MM.1S (cell line): ENCODE measurements around the gene COG8.

Source experiments
- DNase-seq: peaks from one replicate; pipeline ENCODE4 v3.0.0-alpha.2; 2015
- H2AFZ ChIP-seq: fragments of 300-600 bp; sonication (generic); 2 replicates; pipeline ENCODE4 v1.6.0; 2016; ENCODE audit warnings: antibody characterized with exemption, low read length
- H3F3A ChIP-seq: fragments of 300-600 bp; sonication (generic); 2 replicates; pipeline ENCODE4 v1.6.1; 2016; ENCODE audit warnings: mild to moderate bottlenecking, antibody characterized with exemption, low read length, moderate library complexity, mixed read lengths; ENCODE audit not compliant: insufficient read depth
- H3K27ac ChIP-seq: fragments of 300-600 bp; sonication (generic); 2 replicates; pipeline ENCODE4 v1.5.1; 2016; ENCODE audit warnings: mild to moderate bottlenecking, low read length
- H3K27me3 ChIP-seq: fragments of 300-600 bp; sonication (generic); replicated peaks from 2 replicates; pipeline ENCODE4 v1.6.0; 2016; ENCODE audit warnings: low read length; ENCODE audit not compliant: insufficient read depth
- H3K36me3 ChIP-seq: fragments of 300-600 bp; sonication (generic); replicated peaks from 2 replicates; pipeline ENCODE4 v1.6.1; 2016; ENCODE audit warnings: mild to moderate bottlenecking, low read length, mixed read lengths; ENCODE audit not compliant: insufficient read depth
- H3K4me1 ChIP-seq: fragments of 300-600 bp; sonication (generic); 2 replicates; pipeline ENCODE4 v1.6.1; 2016; ENCODE audit warnings: low read length, mixed read lengths
- H3K4me2 ChIP-seq: fragments of 300-600 bp; sonication (generic); 2 replicates; pipeline ENCODE4 v1.6.0; 2016; ENCODE audit warnings: low read depth, low read length
- H3K4me3 ChIP-seq: fragments of 300-600 bp; sonication (generic); 2 replicates; pipeline ENCODE4 v1.5.1; 2016; ENCODE audit warnings: low read length, mixed read lengths
- H3K79me2 ChIP-seq: fragments of 300-600 bp; sonication (generic); 2 replicates; pipeline ENCODE4 v1.6.1; 2016; ENCODE audit warnings: mixed run types, low read length, mixed read lengths
- H3K9ac ChIP-seq: fragments of 300-600 bp; sonication (generic); 2 replicates; pipeline ENCODE4 v1.6.1; 2016; ENCODE audit warnings: low read length, mixed read lengths
- H3K9me2 ChIP-seq: fragments of 300-600 bp; sonication (generic); replicated peaks from 2 replicates; pipeline ENCODE4 v1.6.1; 2016; ENCODE audit warnings: mild to moderate bottlenecking, low read length, mixed read lengths; ENCODE audit not compliant: insufficient read depth
- H3K9me3 ChIP-seq: fragments of 300-600 bp; sonication (generic); replicated peaks from 2 replicates; pipeline ENCODE4 v1.6.1; 2016; ENCODE audit warnings: mild to moderate bottlenecking, low read length, mixed read lengths; ENCODE audit not compliant: insufficient read depth
- H4K20me1 ChIP-seq: fragments of 300-600 bp; sonication (generic); 2 replicates; pipeline ENCODE4 v1.6.1; 2016; ENCODE audit warnings: mild to moderate bottlenecking, low read length, moderate library complexity, mixed read lengths; ENCODE audit not compliant: insufficient read depth
- CTCF ChIP-seq: fragments of 300-600 bp; sonication (generic); IDR thresholded peaks from 2 replicates; pipeline ENCODE4 v1.5.1; 2016; ENCODE audit warnings: antibody characterized with exemption, low read length, mixed read lengths
- EZH2 ChIP-seq: fragments of 300-600 bp; sonication (generic); optimal IDR thresholded peaks from 2 replicates; pipeline ENCODE3; 2017; ENCODE audit warnings: low read depth, mild to moderate bottlenecking, antibody characterized with exemption, low read length, mixed read lengths
- EZH2phosphoT487 ChIP-seq: fragments of 300-600 bp; sonication (generic); IDR thresholded peaks from 2 replicates; pipeline ENCODE4 v1.6.1; 2018; ENCODE audit warnings: antibody characterized with exemption, low read length

Gene COG8

DNA sequence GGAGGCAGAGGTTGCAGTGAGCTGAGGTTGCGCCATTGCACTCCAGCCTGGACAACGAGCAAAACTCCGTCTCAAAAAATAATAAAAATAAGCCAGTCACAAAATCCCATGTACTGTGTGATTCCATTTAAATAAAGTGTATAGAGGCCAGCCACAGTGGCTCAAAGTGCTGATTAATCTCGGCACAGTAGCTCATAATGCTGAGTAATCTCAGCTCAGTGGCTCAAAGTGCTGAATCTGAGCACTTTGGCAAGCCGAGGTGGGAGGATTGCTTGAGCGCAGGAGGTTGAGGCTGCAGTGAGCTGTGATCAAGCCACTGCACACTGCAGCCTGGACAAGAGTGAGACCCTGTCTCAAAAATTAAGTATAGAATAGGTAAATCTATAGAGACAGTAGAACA is 7.3 kb upstream of the COG8 start:
- Histone ChIP-seq H3K4me3 (no peak overlapping the region), H3K36me3 (no peaks in the 10 kb centered on the region; the same call in 1 of the 2 replicates), H3F3A (0 out of 2 replicates have a peak, but pooled peaks cover 5% of the 10 kb centered on the region)

DNA sequence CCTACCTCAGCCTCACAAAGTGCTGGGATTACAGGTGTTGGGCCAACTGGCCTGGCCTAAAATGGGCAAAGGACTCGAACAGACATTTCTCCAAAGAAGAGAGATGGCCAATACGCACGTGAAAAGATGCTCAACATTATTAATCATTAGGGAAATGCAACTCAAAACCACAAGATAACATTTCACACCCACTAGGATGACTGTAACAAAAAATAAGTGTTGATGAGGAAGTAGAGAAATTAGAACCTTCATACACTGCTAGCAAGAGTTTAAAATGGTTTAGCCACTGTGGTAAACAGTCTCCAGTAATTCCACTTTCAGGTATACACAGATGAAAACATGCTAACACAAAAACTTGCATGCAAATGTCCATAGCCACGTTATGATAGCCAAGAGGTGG is 6.6 kb upstream of the COG8 start:
- H3K36me3 ChIP-seq, result peaks cover 6% of the 10 kb centered on the region; the same call in 1 of the 2 replicates
- H3K4me1 ChIP-seq, result 0 out of 2 replicates have a peak, but pooled peaks cover 5% of the 10 kb centered on the region
- no peak overlapping the region for H3K4me2 ChIP-seq
- H3K9me3 ChIP-seq, result no peaks in the 10 kb centered on the region
- H3K27me3 ChIP-seq, result no peaks in the 10 kb centered on the region
- no peak overlapping the region for H3K9ac ChIP-seq
- no peaks in the 10 kb centered on the region for H4K20me1 ChIP-seq
- H3K79me2 ChIP-seq, result peaks cover 18% of the 10 kb centered on the region
- no peak overlapping the region for H3K27ac ChIP-seq
- no peak overlapping the region for H3K4me3 ChIP-seq
- H3F3A ChIP-seq, result 0 out of 2 replicates have a peak, but pooled peaks cover 5% of the 10 kb centered on the region
- no peak overlapping the region for H2AFZ ChIP-seq
- TF ChIP-seq EZH2phosphoT487, result no peak
- no peak for TF ChIP-seq EZH2
- no peak for TF ChIP-seq CTCF
- H3K9me2 ChIP-seq, result no peaks in the 10 kb centered on the region
- no peak for DNase-seq

More for the DNA sequence above, 7.3 kb upstream of the COG8 start:
- no peaks in the 10 kb centered on the region for H3K9me3 ChIP-seq
- no peaks in the 10 kb centered on the region for H3K9me2 ChIP-seq
- no peak overlapping the region for H3K27ac ChIP-seq
- H3K27me3 ChIP-seq, result no peaks in the 10 kb centered on the region
- TF ChIP-seq EZH2phosphoT487 (no peak), EZH2 (no peak), CTCF (no peak)
- no peak overlapping the region for H3K4me2 ChIP-seq
- H2AFZ ChIP-seq, result no peak overlapping the region
- no peaks in the 10 kb centered on the region for H3K4me1 ChIP-seq
- H4K20me1 ChIP-seq, result no peaks in the 10 kb centered on the region
- peaks cover 10% of the 10 kb centered on the region for H3K79me2 ChIP-seq
- H3K9ac ChIP-seq, result no peak overlapping the region
- DNase-seq, result no peak

- no peak overlapping the region for H3K4me2 ChIP-seq
- no peak overlapping the region for H3K9ac ChIP-seq
- no peaks in the 10 kb centered on the region for H4K20me1 ChIP-seq
- TF ChIP-seq CTCF (no peak), EZH2phosphoT487 (no peak), EZH2 (no peak)
- no peaks in the 10 kb centered on the region for H3K9me2 ChIP-seq
- no peaks in the 10 kb centered on the region for H3K27me3 ChIP-seq
- peaks cover 6% of the 10 kb centered on the region; the same call in 1 of the 2 replicates for H3K36me3 ChIP-seq
- no peak overlapping the region for H3K27ac ChIP-seq
- DNase-seq, result no peak
- H3F3A ChIP-seq, result peaks cover 10% of the 10 kb centered on the region; the same call in 1 of the 2 replicates
- H3K79me2 ChIP-seq, result peaks cover 32% of the 10 kb centered on the region
- H2AFZ ChIP-seq, result no peak overlapping the region
- no peaks in the 10 kb centered on the region for H3K9me3 ChIP-seq
- no peak overlapping the region for H3K4me3 ChIP-seq
- H3K4me1 ChIP-seq, result 0 out of 2 replicates have a peak, but pooled peaks cover 7% of the 10 kb centered on the region
Observed at GRCh38 chr16:69344171-69344570, 4.8 kb upstream of the COG8 start.
